GM19372 (cell line): ENCODE measurements around the gene CXCL3.

Experiments used
- ATAC-seq: cut with Tn5 transposase; IDR thresholded peaks from one replicate; pipeline ENCODE4 v1.9.1; 2021; ENCODE audit warnings: mild to moderate bottlenecking, low read depth, moderate library complexity; ENCODE audit not compliant: unreplicated experiment

The CXCL3 gene

DNA sequence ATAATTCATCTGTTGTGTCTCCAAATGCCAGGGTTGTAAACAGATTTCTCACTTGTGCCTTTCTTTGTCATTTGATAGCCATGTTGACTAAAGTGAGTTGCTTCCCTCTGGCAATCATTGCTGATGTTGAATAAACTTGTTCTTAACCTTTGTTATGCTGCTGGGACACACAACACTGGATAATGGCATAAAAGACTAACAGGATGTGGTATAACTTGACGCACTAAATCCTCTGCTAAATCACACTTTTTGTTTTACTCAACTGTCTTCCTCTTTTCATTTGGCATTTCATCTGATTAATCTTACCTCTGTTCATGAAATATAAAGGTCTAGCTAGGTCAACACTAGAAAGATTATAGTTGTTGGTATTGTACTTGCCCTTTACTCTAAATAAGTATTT lies 22.4 kb downstream of the CXCL3 start:
- ATAC-seq: no peak

DNA sequence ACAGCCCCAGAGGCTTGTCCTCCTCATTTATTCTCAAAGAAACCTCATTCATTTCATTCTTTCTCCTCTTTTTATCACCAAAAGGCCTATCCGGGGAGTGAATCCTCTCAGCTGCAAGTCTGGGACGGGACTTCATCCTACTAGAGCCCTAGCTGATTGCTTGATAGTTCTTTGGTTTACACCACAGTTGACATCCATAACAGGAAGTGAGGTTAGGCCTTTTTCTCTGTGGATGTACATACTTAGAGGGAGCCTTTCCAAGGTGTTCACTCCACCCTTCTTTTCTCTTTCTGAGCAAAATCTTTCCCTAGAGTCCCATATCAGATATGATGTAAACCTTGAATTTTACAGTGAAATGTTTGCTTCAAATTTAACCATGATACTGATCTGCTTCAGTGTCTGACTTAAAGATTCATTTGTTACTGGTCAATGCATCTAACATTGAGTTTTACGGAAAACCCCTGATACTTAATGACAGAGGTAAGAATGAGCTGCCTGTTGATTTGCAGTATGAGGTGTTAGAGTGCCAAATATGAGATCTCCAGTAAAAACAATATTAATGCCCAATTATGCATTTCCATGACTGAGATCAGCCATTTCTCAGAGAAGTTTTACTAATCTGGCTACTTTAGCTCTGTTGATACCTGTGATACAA lies 23.2 kb downstream of the CXCL3 start:
- no peak for ATAC-seq

DNA sequence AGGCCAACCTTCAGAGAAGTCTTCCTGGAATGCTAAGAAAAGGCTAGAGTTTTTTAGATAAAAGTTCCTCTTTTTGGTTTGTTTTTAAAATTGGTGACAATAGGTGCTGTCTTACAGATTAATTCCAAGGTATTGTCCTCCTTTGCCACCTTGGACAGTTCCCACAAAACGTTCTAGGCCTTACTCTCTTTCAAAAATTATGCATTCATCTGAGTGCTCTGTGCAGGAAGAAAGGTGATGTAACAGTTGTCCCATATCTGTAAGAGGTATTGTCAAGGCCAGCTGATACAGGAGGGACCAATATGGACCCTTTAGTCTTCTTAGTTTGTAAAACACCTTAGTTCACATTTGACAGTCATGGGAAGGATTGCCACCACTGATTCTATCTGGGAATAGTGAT lies 24.2 kb downstream of the CXCL3 start:
- ATAC-seq: no peak

DNA sequence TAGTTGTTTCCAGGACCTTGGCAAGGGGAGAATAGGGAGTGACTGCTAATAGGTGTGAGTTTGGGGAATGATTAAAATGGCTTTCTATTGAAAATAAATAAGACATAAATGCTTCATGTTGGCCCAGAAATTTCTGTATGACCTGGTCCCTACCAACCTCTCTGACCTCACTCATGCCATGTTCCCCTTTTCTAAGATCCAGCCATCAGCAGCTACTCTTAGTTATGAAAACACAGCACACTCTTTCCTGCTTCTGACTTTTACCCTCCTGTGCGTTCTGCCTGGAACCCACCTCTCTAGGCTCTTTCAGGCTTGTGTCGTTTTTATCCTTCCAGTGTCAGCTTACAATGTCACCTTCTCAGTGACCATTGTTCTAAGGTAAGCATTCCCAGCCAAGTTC lies 25.2 kb downstream of the CXCL3 start:
- ATAC-seq: no peak

DNA sequence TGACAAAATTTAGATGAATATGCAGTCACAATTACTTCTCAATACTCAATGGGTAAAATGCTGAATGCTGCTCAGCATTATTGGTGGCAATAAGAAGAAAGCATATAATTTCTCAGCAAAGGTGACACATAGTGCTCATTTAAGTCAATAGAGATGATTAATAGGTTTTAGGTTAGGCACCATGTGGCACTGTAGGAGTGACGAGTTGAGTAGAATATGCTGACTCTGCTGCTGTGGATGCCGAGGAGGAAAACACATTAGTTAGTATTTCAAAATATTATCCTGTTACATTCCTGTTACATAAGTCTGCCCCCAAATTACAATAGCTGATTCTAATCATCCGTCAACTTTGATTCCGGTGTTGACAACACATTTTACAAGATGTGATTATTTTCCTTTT lies 26.4 kb downstream of the CXCL3 start:
- ATAC-seq: no peak

DNA sequence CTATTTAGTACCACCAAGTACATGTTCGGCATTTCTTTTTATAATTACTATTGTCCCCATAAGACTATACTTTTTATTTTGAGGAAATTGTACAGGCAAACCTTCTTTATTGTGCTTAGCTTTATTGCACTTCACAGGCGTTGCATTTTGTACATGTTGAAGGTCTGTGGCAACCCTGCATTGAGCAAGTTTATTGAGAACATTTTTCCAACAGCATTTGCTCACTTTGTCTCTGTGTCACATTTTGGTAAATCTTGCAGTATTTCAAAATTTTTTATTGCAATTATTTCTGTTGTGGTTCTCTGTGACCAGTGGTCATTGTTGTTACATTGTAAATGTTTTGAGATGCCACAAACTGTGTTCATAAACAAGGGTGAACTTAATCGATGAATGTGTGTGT lies 29.2 kb downstream of the CXCL3 start:
- ATAC-seq: no peak

DNA sequence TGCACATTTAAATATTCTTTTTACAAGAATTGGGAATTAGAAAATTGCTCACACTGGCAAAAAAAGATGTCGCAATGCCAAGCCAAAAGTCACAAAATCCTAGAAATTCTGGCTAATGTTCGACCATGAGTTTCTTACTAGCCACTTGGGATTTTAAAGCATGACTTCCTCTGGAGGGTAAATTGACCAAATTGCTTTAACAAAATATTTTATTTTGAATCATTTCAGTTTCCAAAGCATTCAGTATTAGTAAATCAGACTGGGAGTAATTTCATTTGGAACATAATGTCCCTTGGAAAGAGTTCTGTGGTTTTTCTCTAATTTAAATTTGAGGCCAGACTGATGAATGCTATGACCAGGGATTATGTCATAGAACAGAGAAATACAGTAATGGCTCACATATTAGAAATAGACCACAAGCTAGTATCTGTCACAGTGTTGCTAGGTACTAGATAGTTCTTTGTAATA lies 32.4 kb downstream of the CXCL3 start:
- no peak for ATAC-seq

DNA sequence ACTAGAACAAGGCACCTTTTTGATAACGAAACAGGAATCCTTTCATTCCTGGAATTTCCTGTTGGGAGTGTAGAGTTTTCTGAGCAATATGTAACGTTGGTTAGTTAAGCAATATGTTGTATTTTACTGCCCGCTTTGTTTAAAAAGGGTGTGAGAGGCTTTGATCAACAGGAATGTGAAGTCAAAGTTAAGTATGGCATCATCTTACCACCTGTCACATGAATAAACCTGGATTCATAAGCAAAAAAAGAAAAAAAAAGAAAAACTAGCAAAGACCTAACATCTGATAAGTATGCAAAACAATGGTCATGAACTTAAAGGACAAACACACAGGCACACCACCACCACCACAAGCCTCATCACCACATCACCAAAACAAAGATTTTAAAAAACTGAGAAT lies 33.0 kb downstream of the CXCL3 start:
- ATAC-seq: no peak

DNA sequence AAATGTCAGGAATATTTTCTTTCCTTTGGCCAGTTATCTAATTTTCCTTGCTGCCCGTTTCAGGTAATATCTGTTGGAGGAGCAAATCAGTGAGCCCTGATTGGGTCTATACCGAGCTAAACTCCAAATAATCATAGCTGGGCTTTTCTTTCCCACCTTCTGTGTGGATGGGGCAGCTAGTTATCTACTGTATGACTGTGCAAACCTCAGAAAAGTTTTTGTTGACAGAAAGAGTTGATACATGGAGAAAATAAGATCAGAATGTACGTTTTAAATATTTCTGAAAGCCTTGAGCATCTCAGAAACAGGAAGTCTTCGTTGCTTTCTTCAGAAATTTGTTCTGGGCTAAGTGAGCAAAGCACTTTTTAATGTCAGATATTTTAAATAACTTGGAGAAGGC lies 33.8 kb downstream of the CXCL3 start:
- ATAC-seq: no peak

DNA sequence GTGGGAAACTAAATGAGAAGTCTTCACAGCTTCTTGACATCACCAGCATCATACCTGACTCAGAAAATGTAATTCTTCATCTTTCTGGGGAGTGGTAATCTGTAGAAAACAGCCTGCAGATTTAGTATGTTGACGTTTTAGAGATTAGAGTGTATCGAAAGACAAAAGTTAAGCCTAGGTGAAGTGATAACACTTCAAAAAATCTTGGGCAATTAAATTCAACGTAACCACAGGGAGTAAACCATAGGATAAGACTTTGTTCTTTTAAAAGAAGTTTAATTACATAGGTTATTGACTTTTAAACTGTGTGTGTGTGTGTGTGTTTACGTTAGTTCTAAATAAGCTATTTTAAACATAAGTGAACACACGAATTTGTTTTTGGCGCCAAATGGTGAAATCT lies 38.2 kb downstream of the CXCL3 start:
- ATAC-seq: no peak

DNA sequence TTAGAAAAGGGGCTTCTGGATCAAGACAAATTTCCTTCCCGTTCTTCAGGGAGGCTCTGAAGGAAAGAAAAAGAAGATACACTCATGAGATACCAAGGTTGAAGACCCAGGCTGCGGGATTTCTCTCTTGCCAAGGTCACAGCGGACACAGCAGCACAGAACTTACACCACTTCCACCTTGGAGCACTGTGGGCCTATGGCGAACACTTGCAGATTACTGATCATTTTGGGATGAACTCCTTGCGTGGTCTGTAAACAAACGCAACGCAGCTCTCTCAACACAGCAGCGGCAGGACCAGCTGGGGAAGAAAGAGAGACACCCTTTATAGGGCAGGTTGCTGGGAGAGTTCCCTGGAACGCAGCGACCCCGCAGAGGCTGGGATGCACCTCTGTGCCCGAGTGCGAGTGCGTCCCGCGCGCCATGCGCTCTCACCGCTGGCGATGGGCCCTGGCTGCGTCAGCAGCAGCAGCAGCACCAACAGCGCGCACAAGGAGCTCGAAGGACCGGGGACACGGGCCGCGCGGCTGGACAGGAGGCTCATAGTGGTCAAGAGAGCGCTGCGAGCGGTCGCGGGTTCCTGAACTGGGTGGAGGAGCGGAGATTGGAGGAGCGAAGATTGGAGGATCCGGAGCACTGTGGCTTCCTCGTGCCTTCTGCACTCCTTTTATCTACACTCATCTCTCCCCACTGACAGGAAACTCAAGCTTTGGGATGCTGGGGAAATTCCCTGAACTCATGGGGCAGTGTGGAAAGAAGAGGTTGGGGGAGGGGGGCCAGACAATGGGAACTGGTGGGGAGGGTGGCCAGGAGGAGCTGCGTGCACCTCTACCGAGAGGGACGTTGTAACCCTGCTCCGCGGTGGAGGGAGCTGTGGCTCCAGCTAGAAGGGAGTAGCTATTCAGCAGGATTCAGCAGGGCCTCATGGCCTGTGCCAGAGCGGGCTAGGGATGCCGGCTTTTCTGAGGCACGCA lies 40.2 kb downstream of the CXCL3 start, which contains the start of gene CXCL5:
TSS of gene CXCL5 (minus strand) at position 638 of the 972 bp plus-strand sequence. CDS start at position 542, 96 bp downstream.
- no peak for ATAC-seq

DNA sequence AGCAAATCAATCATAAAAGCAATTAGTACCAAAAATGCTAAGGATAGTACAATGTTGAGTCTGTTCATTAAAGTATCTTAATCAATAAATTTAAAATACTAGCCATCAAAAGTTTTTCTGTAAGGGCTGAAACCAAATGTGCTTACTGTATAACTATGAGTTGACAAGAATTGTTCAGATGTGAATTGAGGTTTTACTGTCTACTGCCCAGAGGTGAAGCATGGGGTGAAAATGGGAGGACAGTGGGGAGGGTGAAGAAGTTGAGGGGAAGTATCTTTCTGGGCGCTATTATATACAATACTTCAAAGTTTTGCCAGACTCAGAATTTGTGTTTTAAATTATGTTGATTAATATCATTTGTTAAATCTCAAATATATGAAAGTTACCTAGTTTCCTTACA lies 46.4 kb downstream of the CXCL3 start:
- no peak for ATAC-seq

DNA sequence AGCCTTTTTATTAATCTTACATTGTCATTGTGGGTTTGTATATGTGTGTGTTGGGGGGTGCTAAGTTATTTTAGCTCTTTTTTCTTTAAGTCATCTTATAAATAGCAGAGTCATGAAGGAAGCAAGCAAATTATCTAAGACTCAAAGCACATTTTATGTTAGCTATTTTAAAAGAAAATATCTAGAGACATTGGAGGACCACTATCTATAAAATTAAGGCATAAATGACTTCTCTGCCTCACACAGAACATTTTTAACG lies 46.8 kb downstream of the CXCL3 start:
- no peak for ATAC-seq

DNA sequence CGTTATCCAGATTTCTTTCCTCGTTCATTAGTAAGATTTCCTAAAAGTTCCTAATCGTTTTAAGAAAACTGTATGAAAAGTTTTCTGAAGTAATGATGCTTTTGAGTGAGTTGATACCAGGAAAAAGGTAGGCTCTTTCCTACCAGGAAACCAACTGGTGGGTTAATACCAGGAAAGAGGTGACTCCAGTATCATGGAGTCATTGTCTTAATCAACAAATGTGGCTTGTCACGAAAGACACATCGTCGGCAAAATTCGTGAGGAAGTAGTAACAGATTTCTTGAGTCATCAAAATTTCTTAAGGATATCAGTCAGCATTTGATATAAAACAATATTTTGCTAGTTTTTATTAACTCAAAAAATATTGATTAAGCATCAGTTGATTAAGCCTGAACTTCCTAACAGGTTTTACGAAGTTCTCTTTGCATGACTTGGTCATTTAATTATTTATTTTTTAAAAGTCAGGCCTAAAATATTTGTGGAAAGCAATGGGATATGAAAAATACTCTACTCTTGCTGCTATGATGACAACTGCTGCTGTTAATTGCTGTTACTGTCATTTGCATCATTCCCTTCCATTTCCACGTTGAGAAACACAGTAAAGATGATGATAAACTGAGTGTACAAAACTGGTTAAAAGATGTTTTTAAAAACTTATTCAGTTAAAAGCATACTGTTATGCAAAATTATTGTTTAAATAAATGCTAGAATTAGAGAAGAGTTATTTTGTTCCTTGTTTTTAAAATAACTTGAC lies 47.3 kb downstream of the CXCL3 start:
- ATAC-seq: no peak

DNA sequence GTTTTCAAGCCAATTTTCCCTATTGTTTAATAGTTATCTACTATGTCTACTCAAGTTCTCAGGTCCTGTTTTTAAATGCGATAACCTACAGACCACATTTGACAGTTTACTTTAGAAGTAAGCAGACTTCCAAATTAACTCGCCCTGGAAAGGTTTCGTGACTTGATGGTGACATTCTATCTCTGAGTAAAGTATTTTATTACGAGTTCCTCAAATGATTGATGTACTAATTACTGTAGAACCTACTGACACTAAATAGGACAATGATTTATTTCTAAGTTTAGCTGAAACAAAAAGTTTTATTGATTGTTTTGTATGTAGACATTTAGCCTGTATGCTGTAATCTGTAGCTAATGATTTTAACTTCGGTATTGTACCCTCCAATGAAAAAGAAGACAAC lies 48.6 kb downstream of the CXCL3 start:
- ATAC-seq: no peak

DNA sequence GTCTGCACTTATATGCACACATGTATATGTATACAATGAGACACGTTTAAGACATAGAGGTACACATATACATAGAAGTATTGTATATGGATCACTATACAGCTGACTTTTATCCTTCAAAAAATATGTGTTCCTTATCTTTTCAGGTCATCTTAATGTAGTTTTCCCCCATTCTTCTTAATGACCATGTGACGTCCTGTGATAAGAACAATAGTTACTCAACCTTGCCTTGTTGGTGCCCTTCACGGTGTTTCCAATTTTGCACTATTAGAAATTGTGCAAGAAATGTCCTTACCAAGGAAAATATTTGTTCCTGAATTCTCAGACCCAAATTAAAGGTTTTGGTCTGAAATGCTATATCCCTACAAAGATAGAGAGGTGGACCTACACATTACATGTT lies 49.5 kb downstream of the CXCL3 start:
- ATAC-seq: no peak

DNA sequence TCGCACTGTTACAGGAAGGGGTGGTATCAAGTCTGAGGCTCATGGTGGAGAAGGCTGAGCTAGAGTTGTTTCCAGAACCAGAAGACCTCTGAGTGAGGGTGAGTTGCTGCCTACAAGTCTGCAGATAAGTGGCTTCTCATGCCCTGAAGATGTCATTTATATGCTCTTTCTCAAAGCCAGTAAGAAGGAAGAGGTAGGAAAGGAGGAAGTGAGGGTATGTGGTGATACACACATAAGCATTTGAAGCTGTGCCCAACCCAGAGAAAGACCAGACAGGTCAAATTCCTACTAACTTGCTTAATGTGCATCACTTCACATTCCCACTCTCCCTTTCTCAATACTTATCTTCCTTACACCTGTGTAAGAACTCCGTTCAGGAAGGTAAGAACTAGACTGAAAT lies 50.4 kb downstream of the CXCL3 start, which contains the start of gene PPBP:
TSS of gene PPBP (minus strand) at position 130 of the 400 bp plus-strand sequence. CDS start at position 43, 87 bp downstream.
- ATAC-seq: no peak
